IPS DF 6.9 (cell line): ENCODE measurements around the gene SAC3D1.

Experiments used
- DNase-seq: peaks from one replicate; pipeline ENCODE4 v3.0.0-alpha.2; 2013; ENCODE audit warnings: low read depth, low spot score
- H3K27ac ChIP-seq: one replicate; pipeline ENCODE4 v1.5.1; 2013; ENCODE audit warnings: low read length, control low read depth
- H3K27me3 ChIP-seq: 2 replicates; pipeline ENCODE4 v1.6.1; 2013; ENCODE audit warnings: mild to moderate bottlenecking, low read length; ENCODE audit not compliant: control insufficient read depth, insufficient read depth
- H3K36me3 ChIP-seq: 2 replicates; pipeline ENCODE4 v1.6.1; 2013; ENCODE audit warnings: low read length; ENCODE audit not compliant: control insufficient read depth, insufficient read depth
- H3K4me1 ChIP-seq: 2 replicates; pipeline ENCODE4 v1.6.1; 2013; ENCODE audit warnings: low read length; ENCODE audit not compliant: control insufficient read depth, insufficient read depth
- H3K4me3 ChIP-seq: 2 replicates; pipeline ENCODE4 v1.5.1; 2013; ENCODE audit warnings: mild to moderate bottlenecking, low read length
- H3K9me3 ChIP-seq: 2 replicates; pipeline ENCODE4 v1.6.1; 2013; ENCODE audit warnings: low read length, inconsistent platforms; ENCODE audit not compliant: control insufficient read depth, insufficient read depth
- WGBS: extraction: QIAGEN DNeasy Blood & Tissue Kit; methylation state at CpG from one replicate; pipeline ENCODE4 v1.1.7; 2013; ENCODE audit warnings: mixed read lengths, missing lambda C conversion rate; ENCODE audit not compliant: insufficient read length, insufficient coverage; 5-methylcytosine and 5-hydroxymethylcytosine counted together

The SAC3D1 gene

DNA sequence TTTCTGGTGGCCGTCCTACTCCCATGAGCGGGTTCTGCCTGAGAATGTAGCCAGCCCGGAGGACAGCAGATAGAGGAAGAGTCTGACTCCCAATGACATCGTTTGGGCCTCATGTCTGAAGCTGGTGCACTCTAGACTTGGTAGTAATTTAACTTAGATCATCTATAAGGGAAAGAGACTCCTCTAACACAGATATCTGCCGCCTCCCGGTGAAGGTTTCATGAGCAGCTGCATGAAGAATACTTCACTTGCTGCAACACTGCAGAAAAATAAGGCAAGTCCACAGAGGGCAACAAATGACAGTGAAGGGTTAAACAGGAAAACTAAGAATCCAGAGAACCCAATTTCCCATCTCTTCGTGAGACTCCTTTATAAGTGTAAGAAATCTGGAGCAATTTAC lies 33.0 kb upstream of the SAC3D1 start:
- no peaks in the 10 kb centered on the region for H3K36me3 ChIP-seq
- no peak overlapping the region for H3K4me3 ChIP-seq
- H3K27me3 ChIP-seq = no peaks in the 10 kb centered on the region
- H3K27ac ChIP-seq = no peak overlapping the region
- WGBS = no CpG with 5 or more reads among the region's 7 CpGs
- H3K9me3 ChIP-seq = no peaks in the 10 kb centered on the region
- H3K4me1 ChIP-seq = peaks cover 2% of the 10 kb centered on the region; the same call in 1 of the 2 replicates
- no peak for DNase-seq

DNA sequence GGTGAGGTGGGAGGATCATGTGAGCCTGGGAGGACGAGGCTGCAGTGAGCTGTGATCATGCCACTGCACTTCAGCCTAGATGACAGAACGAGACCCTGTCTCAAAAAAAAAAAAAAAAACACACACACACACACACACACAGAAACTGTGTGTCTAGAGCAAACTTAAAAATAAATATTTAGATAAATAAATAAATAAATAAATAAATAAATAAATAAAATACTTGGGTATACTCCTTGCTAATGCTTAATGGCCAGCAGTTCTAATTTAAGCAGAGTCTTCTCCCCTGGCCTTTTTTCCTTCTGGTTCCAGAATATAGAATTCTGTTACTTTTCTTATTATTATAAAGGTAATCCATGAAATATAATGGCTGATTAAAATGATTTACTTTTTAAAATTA lies 32.1 kb upstream of the SAC3D1 start:
- no peak overlapping the region for H3K4me3 ChIP-seq
- no peaks in the 10 kb centered on the region for H3K27me3 ChIP-seq
- no peak overlapping the region for H3K27ac ChIP-seq
- peaks cover 2% of the 10 kb centered on the region; the same call in 1 of the 2 replicates for H3K4me1 ChIP-seq
- no peak for DNase-seq
- no CpG with 5 or more reads among the region's 2 CpGs for WGBS
- no peaks in the 10 kb centered on the region for H3K36me3 ChIP-seq
- H3K9me3 ChIP-seq = no peaks in the 10 kb centered on the region

DNA sequence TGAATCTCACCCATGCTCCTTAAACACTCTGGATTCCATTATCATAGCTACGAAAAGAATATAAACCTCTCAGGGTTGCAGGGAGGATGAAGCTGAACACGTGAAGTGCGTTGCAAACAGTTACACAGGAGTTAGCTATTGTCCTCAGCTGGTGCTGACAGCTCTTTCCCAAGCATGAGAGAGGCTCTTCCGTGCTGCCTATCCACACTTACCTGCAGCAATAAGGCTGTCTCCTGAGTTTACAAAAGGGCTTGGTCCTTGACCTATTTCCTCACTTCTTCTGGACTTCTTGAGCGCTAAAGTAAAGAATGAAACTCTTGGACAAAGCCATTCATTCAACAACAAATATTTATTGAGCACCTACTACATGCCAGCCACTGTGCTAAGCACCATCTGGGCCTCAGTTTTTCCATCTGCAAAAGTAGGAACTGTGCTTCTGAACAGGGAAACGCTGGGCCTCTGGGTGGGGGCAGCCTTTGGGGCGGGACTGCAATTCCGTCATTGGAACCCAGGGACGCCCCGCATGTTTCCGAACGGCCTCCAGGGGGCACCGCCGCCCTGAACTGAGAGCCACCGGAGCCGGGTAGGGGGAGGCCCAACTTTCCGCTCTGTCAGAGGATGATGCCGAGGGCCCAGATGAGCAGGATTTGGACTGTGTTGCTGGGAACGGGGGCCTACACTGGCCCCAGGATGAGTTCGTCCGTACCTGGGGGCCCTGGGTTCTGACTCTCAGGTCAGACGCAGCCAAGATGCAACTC lies 27.7 kb upstream of the SAC3D1 start:
- no peaks in the 10 kb centered on the region for H3K9me3 ChIP-seq
- peaks cover 1% of the 10 kb centered on the region for H3K36me3 ChIP-seq
- no peaks in the 10 kb centered on the region for H3K27me3 ChIP-seq
- WGBS = no CpG with 5 or more reads among the region's 22 CpGs
- H3K4me1 ChIP-seq = no peaks in the 10 kb centered on the region; the same call in 1 of the 2 replicates
- H3K4me3 ChIP-seq = peak overlapping the region; percentile 54; the same call in 1 of the 2 replicates
- peak; percentile 64 for DNase-seq
- H3K27ac ChIP-seq = no peak overlapping the region

DNA sequence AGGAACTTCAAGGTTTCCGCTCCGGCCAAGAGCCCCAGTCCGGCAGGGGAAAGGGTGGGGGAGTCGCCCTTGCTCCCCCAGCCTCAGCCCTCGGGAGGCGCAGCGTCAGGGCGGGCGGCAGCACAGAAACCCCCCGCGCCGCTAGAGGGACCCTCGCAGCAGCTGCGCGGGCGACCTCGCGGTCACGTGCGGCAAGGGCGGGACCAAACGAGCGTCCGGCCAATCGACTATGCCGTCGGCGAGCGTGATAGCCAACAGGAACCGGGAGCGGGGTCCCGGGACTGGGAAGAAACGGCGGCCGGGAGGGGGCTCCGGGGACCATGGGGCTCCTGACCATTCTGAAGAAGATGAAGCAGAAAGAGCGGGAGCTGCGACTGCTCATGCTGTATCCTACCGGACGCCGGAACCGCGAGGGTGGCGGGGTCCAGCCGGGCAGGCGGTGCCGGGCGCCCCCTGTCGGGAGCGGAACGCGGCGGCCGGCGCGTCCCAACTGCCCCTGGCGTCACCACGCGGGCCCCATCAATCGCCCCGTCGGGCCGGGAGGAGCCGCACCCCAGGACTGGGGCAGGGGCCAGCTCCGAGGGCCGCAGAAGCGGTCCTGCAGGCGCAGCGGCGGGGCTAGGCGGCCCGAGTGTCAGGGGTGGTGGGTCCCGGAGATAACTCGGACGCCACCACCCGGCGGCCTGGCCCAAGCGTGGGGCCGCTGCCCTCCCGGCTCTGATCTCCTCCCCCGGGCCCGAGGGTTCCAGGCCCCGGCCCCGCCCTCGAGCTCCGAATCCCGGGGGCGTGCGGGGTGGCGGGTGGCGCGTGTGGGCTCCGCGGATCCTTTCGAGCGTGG lies 26.9 kb upstream of the SAC3D1 start, which contains the start of gene ARL2:
Gene ARL2, plus strand, starts transcription at position 273 of the 838 bp plus-strand sequence. Its CDS starts 48 bp downstream, at position 321.
- Histone ChIP-seq H3K9me3 (no peaks in the 10 kb centered on the region), H3K4me3 (peak within 1 kb of the TSS; percentile 54; the same call in 1 of the 2 replicates), H3K4me1 (no peaks in the 10 kb centered on the region; the same call in 1 of the 2 replicates), H3K27ac (no peak within 1 kb of the TSS), H3K36me3 (peaks cover 8% of the 10 kb centered on the region), H3K27me3 (no peaks in the 10 kb centered on the region)
- DNase-seq = peak; percentile 84
- no CpG with 5 or more reads among the region's 96 CpGs for WGBS

DNA sequence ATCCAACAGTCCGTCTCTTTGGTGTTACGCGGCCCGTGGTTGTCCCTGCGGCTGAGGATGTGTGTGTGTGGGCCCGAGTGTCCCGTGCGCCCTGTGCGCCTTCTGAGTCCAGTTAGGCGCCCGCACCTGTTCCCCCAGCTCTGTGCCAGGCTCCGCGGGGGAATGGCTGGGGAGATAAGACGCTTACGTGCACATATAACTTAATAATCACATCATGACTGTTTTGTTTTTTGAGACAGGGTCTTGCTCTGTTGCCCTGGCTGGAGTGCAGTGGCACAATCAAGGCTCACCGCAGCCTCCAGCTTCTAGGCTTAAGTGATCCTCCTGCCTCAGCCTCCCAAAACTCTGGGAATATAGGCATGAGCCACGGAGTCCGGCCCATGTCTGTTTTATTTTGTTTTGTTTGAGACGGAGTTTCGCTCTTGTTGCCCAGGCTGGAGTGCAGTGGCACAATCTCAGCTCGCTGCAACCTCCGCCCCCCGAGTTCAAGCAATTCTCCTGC lies 26.2 kb upstream of the SAC3D1 start:
- Histone ChIP-seq H3K27ac (no peak overlapping the region), H3K4me1 (no peaks in the 10 kb centered on the region; the same call in 1 of the 2 replicates), H3K9me3 (no peaks in the 10 kb centered on the region), H3K4me3 (peak overlapping the region; percentile 54; the same call in 1 of the 2 replicates), H3K27me3 (no peaks in the 10 kb centered on the region), H3K36me3 (peaks cover 8% of the 10 kb centered on the region)
- no CpG with 5 or more reads among the region's 23 CpGs for WGBS
- no peak for DNase-seq

DNA sequence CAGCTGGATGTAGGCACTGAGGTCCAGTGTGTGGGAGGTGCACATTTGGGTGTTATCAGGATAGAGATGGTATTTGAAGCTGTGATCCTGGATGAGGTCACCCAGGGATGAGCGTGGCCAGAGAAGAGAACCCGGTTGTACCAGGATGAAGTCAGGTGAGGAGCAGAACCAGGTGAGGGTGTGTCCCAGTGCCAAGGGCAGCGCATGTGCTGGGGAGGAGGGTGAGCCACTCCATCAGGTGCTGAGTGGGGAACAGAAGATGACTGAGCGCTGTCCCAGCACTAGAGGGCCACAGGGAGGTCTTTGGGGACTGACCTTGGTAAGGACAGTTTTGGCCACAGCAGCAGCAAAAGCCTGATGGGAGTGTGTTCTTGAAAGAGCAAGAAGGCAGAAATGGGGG lies 24.3 kb upstream of the SAC3D1 start:
- H3K4me1 ChIP-seq = no peaks in the 10 kb centered on the region; the same call in 1 of the 2 replicates
- no peak overlapping the region for H3K4me3 ChIP-seq
- H3K9me3 ChIP-seq = no peaks in the 10 kb centered on the region
- H3K27ac ChIP-seq = no peak overlapping the region
- H3K36me3 ChIP-seq = peaks cover 12% of the 10 kb centered on the region
- DNase-seq = no peak
- no CpG with 5 or more reads among the region's 4 CpGs for WGBS
- no peaks in the 10 kb centered on the region for H3K27me3 ChIP-seq

DNA sequence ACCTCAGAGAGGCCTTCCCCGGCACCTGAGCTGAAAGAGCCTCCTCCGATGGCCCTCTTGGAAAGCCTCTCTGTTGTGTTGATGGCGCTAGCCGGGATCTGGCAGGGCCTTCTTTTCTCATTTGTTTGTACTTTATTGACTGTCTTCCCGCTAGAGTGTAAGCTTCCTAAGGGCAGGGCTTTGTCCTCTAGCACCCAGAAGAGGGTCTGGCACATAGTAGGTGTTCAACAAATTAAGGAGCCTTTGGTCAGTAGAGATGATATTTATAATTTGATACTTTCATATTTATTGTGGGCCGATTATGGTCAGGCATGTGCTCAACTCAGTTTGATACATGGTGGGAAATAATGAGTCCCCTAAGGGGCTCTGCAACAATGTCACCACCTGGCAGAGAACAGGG lies 23.1 kb upstream of the SAC3D1 start:
- peaks cover 12% of the 10 kb centered on the region for H3K36me3 ChIP-seq
- no peak for DNase-seq
- no CpG with 5 or more reads among the region's 6 CpGs for WGBS

DNA sequence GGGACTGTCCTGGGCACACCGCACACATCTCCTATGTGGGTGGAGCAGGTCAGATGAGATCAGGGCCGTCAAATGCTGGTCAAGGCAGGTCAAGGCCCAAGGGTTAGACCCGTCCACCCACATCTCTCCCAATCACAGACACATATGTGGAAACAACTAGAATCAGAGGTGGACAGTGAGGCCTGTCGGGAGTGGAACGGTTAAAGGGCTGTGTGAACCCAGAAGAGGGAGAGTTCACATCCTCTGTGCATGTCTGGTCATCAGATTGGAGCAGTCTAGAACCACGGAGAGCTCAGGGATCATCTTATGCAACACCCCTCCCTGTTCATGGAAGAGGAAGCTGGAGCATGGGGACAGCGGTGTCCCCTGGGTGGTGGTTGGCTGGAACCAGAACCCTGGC lies 21.2 kb upstream of the SAC3D1 start:
- Histone ChIP-seq H3K9me3 (no peaks in the 10 kb centered on the region), H3K27ac (no peak overlapping the region), H3K36me3 (peaks cover 12% of the 10 kb centered on the region), H3K4me3 (no peak overlapping the region), H3K4me1 (no peaks in the 10 kb centered on the region), H3K27me3 (no peaks in the 10 kb centered on the region)
- no peak for DNase-seq
- WGBS = no CpG with 5 or more reads among the region's 7 CpGs

More for the DNA sequence above, 23.1 kb upstream of the SAC3D1 start:
- Histone ChIP-seq H3K4me1 (no peaks in the 10 kb centered on the region; the same call in 1 of the 2 replicates), H3K9me3 (no peaks in the 10 kb centered on the region), H3K27ac (no peak overlapping the region), H3K4me3 (no peak overlapping the region), H3K27me3 (no peaks in the 10 kb centered on the region)

DNA sequence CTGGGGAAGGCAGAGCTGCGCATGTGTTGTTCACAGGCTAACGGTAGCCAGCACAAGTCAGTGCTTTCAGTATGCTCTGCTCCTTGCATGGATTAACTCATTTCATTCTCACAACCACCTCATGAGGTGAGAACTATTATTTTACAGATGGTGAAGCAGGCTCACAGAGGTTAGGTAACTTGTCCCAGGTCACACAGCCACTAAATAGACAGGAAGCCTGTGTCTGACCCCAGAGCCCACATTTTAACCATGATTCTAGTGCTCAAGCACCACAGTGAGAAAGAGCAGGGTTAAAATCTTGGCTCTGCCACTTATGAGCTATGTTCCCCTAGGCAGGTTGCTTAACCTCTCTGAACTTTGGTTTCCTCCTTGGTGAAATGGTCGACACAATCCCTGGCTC lies 20.0 kb upstream of the SAC3D1 start:
- no CpG with 5 or more reads among the region's 3 CpGs for WGBS

DNA sequence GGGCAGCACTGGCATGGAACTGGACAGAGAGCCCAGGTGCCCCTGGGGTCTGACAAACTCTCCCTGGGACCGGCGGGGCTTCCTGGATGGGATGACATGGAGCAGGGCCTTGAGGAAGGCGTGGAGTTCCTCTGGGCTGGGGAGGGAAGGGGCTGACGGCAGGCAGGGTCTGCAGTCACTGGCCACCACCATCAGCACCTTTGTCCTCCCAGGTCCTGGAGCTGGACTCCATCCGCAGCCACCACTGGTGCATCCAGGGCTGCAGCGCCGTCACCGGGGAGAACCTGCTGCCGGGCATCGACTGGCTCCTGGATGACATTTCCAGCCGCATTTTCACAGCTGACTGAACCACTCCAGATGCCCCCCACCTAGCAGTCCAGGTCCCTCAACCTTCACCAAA lies 19.5 kb upstream of the SAC3D1 start:
- H3K4me1 ChIP-seq = no peaks in the 10 kb centered on the region
- H3K36me3 ChIP-seq = peaks cover 12% of the 10 kb centered on the region
- no peak for DNase-seq
- H3K9me3 ChIP-seq = no peaks in the 10 kb centered on the region
- H3K4me3 ChIP-seq = no peak overlapping the region
- no CpG with 5 or more reads among the region's 11 CpGs for WGBS
- H3K27me3 ChIP-seq = no peaks in the 10 kb centered on the region
- H3K27ac ChIP-seq = no peak overlapping the region

More for the DNA sequence above, 20.0 kb upstream of the SAC3D1 start:
- Histone ChIP-seq H3K4me1 (no peaks in the 10 kb centered on the region), H3K4me3 (no peak overlapping the region), H3K27ac (no peak overlapping the region), H3K27me3 (no peaks in the 10 kb centered on the region), H3K9me3 (no peaks in the 10 kb centered on the region), H3K36me3 (peaks cover 12% of the 10 kb centered on the region)
- no peak for DNase-seq
